HEK293 (cell line): ENCODE data around the gene RHOBTB3.

Experiments
- CTCF ChIA-PET: fragments of 350-600 bp; formaldehyde crosslinking; extraction: SDS; loops from one replicate; lab custom pipeline; 2021; ENCODE audit warnings: antibody characterized with exemption; lab: Yijun Ruan, JAX
- POLR2A ChIA-PET: fragments of 300-600 bp; formaldehyde crosslinking; extraction: SDS; loops from one replicate; lab custom pipeline; 2020; ENCODE audit warnings: antibody characterized with exemption, inconsistent platforms; lab: Yijun Ruan, JAX
- H3K27ac ChIP-seq: fragments of 200-500 bp; sonication (Bioruptor generic); 2 replicates; pipeline ENCODE4 v1.5.1; 2014; ENCODE audit warnings: low read depth, low read length, control low read depth, inconsistent platforms; ENCODE audit errors: extremely low read depth
- H3K36me3 ChIP-seq, 2 experiments: fragments of 200-500 bp in 1 of 2; sonication (Bioruptor generic) in 1 of 2; 1 replicate in 1 of 2; 2 replicates in 1 of 2; pipeline ENCODE4 v1.5.1; 2014 to 2017; ENCODE audit warnings: inconsistent platforms in 2 of 2, low read length in 2 of 2; ENCODE audit not compliant: control insufficient read depth in 2 of 2, insufficient read depth in 1 of 2
- H3K4me1 ChIP-seq: fragments of 200-500 bp; sonication (Bioruptor generic); 2 replicates; pipeline ENCODE4 v1.5.1; 2014; ENCODE audit warnings: mild to moderate bottlenecking, low read length, inconsistent platforms; ENCODE audit not compliant: control insufficient read depth, insufficient read depth
- H3K4me3 ChIP-seq: 2 replicates; pipeline ENCODE4 v1.5.1; 2011; ENCODE audit warnings: low read depth, mild to moderate bottlenecking, control low read depth, low read length, moderate library complexity
- H3K9me3 ChIP-seq: fragments of 200-500 bp; sonication (Bioruptor generic); 2 replicates; pipeline ENCODE4 v1.5.1; 2014; ENCODE audit warnings: low read depth, low read length, inconsistent platforms; ENCODE audit not compliant: control insufficient read depth, insufficient read depth
- BCL11A ChIP-seq: fragments of 450-650 bp; formaldehyde crosslinking; IDR thresholded peaks from 2 replicates; pipeline ENCODE4 v1.5.1; 2016; ENCODE audit warnings: low read depth, missing biosample characterization, missing genetic modification characterization
- GLI2 ChIP-seq: fragments of 450-650 bp; formaldehyde crosslinking; IDR thresholded peaks from 2 replicates; pipeline ENCODE4; 2017; ENCODE audit warnings: missing biosample characterization, missing genetic modification characterization, low read depth, borderline replicate concordance
- KLF1 ChIP-seq: fragments of 450-650 bp; formaldehyde crosslinking; IDR thresholded peaks from 2 replicates; pipeline ENCODE4 v1.5.1; 2016; ENCODE audit warnings: missing biosample characterization, missing genetic modification characterization
- SETDB1 ChIP-seq: IDR thresholded peaks from one replicate; pipeline ENCODE4 v1.6.1; 2017; ENCODE audit warnings: mild to moderate bottlenecking, low read length, moderate library complexity, mixed read lengths; ENCODE audit not compliant: insufficient read length
- TCF7L2 ChIP-seq: IDR thresholded peaks from 2 replicates; pipeline ENCODE4 v1.6.1; 2011; ENCODE audit warnings: low read depth, mild to moderate bottlenecking, inconsistent platforms, low read length, moderate library complexity, borderline replicate concordance
- ZBTB8A ChIP-seq: fragments of 450-650 bp; formaldehyde crosslinking; IDR thresholded peaks from 2 replicates; pipeline ENCODE4 v1.5.1; 2016; ENCODE audit warnings: missing biosample characterization, missing genetic modification characterization
- ZNF157 ChIP-seq: fragments of 450-650 bp; formaldehyde crosslinking; IDR thresholded peaks from 2 replicates; pipeline ENCODE4 v1.5.1; 2016; ENCODE audit warnings: missing biosample characterization, missing genetic modification characterization
- ZNF19 ChIP-seq: fragments of 450-650 bp; formaldehyde crosslinking; IDR thresholded peaks from 2 replicates; pipeline ENCODE4; 2016; ENCODE audit warnings: missing biosample characterization, missing genetic modification characterization, low read depth
- ZNF2 ChIP-seq: fragments of 450-650 bp; formaldehyde crosslinking; IDR thresholded peaks from 2 replicates; pipeline ENCODE4 v1.5.1; 2016; ENCODE audit warnings: missing biosample characterization, missing genetic modification characterization
- ZNF202 ChIP-seq: fragments of 450-650 bp; formaldehyde crosslinking; IDR thresholded peaks from 2 replicates; pipeline ENCODE4 v1.5.1; 2016; ENCODE audit warnings: missing biosample characterization, missing genetic modification characterization, borderline replicate concordance
- ZNF354C ChIP-seq: fragments of 450-650 bp; formaldehyde crosslinking; IDR thresholded peaks from 2 replicates; pipeline ENCODE4 v1.5.1; 2016; ENCODE audit warnings: missing biosample characterization, missing genetic modification characterization, low read depth, borderline replicate concordance
- ZNF561 ChIP-seq: fragments of 450-650 bp; IDR thresholded peaks from 2 replicates; pipeline ENCODE4 v1.5.1; 2018; ENCODE audit warnings: missing biosample characterization, missing genetic modification characterization, borderline replicate concordance
- ZNF624 ChIP-seq: fragments of 450-650 bp; formaldehyde crosslinking; IDR thresholded peaks from 2 replicates; pipeline ENCODE4 v1.5.1; 2017; ENCODE audit warnings: missing biosample characterization, missing genetic modification characterization
- ZNF629 ChIP-seq: fragments of 450-650 bp; formaldehyde crosslinking; IDR thresholded peaks from 2 replicates; pipeline ENCODE4 v1.5.1; 2017; ENCODE audit warnings: missing biosample characterization, missing genetic modification characterization
- ZNF785 ChIP-seq: fragments of 450-650 bp; formaldehyde crosslinking; IDR thresholded peaks from 2 replicates; pipeline ENCODE4 v1.5.1; 2016; ENCODE audit warnings: missing biosample characterization, missing genetic modification characterization
- TF ChIP-seq, protein P1 (sequence below): fragments of 450-650 bp; formaldehyde crosslinking; IDR thresholded peaks from 2 replicates; pipeline ENCODE4 v1.5.1; 2016; ENCODE audit warnings: missing biosample characterization, missing genetic modification characterization, borderline replicate concordance
- TF ChIP-seq, protein P2 (sequence below): fragments of 450-650 bp; IDR thresholded peaks from 2 replicates; pipeline ENCODE4 v1.5.1; 2018; ENCODE audit warnings: missing biosample characterization, mild to moderate bottlenecking, missing genetic modification characterization
- TF ChIP-seq, protein P3 (sequence below): fragments of 450-650 bp; formaldehyde crosslinking; IDR thresholded peaks from 2 replicates; pipeline ENCODE4 v1.5.1; 2016; ENCODE audit warnings: missing biosample characterization, missing genetic modification characterization
- TF ChIP-seq, protein P4 (sequence below): fragments of 450-650 bp; formaldehyde crosslinking; IDR thresholded peaks from 2 replicates; pipeline ENCODE4 v1.5.1; 2016; ENCODE audit warnings: missing biosample characterization, missing genetic modification characterization

RHOBTB3 gene

DNA sequence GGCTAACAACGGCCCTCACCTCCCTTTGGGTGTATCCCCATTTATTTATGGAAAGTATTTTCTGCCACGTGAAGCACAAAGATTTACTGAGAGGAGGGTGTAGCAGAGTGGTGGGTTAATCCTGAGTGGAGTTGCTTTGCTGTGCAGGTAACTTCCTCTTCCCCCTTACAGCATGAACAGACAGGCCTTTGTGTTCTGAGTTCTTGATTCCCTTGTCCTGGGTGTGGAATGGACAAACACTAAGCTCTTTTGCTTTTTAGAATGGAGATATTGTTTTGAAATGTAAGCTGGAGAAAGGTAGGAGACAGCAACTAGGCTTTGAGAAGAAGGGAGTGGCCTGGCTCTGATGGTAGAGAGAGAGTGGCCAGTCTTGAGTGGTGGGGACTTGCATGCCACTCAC, 108.5 kb downstream of the RHOBTB3 start:
- ChIA-PET POLR2A (no interaction called here), CTCF (interaction anchor here (0.5 to 3.6 kb wide), 5 partner anchors 8 to 746 kb away, joined by 3 to 22 read pairs (median 8); no protein-coding TSS in a partner anchor)
- peaks cover 3% of the 10 kb centered on the region for H3K4me1 ChIP-seq
- no peak overlapping the region for H3K4me3 ChIP-seq
- no peaks in the 10 kb centered on the region for H3K9me3 ChIP-seq
- no peak for TF ChIP-seq GLI2 (tag by site-specific recombination)
- no peak for TF ChIP-seq ZNF2 (tag by site-specific recombination)
- no peak for TF ChIP-seq ZNF354C (tag by site-specific recombination)
- no peak for TF ChIP-seq ZNF19 (tag by site-specific recombination)
- TF ChIP-seq, protein P1, sequence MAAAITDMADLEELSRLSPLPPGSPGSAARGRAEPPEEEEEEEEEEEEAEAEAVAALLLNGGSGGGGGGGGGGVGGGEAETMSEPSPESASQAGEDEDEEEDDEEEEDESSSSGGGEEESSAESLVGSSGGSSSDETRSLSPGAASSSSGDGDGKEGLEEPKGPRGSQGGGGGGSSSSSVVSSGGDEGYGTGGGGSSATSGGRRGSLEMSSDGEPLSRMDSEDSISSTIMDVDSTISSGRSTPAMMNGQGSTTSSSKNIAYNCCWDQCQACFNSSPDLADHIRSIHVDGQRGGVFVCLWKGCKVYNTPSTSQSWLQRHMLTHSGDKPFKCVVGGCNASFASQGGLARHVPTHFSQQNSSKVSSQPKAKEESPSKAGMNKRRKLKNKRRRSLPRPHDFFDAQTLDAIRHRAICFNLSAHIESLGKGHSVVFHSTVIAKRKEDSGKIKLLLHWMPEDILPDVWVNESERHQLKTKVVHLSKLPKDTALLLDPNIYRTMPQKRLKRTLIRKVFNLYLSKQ (tag by site-specific recombination): no peak
- no peak for TF ChIP-seq ZNF202 (tag by site-specific recombination)
- TF ChIP-seq, protein P2, sequence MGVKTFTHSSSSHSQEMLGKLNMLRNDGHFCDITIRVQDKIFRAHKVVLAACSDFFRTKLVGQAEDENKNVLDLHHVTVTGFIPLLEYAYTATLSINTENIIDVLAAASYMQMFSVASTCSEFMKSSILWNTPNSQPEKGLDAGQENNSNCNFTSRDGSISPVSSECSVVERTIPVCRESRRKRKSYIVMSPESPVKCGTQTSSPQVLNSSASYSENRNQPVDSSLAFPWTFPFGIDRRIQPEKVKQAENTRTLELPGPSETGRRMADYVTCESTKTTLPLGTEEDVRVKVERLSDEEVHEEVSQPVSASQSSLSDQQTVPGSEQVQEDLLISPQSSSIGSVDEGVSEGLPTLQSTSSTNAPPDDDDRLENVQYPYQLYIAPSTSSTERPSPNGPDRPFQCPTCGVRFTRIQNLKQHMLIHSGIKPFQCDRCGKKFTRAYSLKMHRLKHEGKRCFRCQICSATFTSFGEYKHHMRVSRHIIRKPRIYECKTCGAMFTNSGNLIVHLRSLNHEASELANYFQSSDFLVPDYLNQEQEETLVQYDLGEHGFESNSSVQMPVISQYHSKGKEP (tag by site-specific recombination): no peak
- TF ChIP-seq, protein P3, sequence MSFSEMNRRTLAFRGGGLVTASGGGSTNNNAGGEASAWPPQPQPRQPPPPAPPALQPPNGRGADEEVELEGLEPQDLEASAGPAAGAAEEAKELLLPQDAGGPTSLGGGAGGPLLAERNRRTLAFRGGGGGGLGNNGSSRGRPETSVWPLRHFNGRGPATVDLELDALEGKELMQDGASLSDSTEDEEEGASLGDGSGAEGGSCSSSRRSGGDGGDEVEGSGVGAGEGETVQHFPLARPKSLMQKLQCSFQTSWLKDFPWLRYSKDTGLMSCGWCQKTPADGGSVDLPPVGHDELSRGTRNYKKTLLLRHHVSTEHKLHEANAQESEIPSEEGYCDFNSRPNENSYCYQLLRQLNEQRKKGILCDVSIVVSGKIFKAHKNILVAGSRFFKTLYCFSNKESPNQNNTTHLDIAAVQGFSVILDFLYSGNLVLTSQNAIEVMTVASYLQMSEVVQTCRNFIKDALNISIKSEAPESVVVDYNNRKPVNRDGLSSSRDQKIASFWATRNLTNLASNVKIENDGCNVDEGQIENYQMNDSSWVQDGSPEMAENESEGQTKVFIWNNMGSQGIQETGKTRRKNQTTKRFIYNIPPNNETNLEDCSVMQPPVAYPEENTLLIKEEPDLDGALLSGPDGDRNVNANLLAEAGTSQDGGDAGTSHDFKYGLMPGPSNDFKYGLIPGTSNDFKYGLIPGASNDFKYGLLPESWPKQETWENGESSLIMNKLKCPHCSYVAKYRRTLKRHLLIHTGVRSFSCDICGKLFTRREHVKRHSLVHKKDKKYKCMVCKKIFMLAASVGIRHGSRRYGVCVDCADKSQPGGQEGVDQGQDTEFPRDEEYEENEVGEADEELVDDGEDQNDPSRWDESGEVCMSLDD (tag by site-specific recombination): no peak
- H3K36me3 ChIP-seq: no peaks in the 10 kb centered on the region; a peak in 1 of 3 replicates
- no peak overlapping the region for H3K27ac ChIP-seq

DNA sequence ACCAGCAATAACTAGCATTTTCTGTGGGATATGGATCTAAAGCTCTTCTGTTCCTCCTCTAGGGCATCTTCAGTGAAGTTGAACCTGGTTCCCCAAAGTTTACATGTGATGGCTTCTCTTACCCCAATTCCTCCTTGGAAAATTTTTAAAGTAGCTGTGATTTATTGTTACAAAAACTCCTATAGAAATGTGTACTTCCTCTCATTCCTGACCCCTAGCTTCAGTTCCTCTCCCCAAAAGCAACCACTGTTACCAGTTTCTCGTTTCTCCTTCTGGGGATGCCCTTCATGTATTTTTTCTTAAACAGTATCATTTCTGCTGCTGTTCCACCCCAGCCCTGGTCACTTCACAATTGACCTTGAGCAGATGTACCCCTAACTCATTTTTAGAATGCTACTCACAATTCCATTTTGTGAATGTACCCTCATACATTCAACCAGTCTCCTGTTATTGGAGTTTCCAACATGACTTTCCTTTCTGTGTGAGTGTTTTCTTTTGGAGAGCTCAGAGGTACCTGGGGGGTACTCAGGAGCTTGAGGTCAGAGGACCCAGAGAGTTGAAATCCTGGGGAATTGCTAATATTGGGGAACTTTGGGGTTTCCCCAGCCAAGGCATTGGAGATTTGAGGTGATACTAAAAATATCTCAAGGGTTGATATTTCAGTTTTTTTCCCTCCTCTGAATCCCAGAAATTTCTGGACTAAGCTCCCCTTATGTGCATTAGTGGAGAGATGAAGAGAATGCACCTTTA, 110.0 kb downstream of the RHOBTB3 start:
- CTCF ChIA-PET: interaction anchor here (1.0 to 3.3 kb wide), 3 partner anchors 60 to 196 kb away, joined by 6 to 13 read pairs (median 8); no protein-coding TSS in a partner anchor
- Histone ChIP-seq H3K9me3 (no peaks in the 10 kb centered on the region), H3K4me3 (no peak overlapping the region), H3K27ac (no peak overlapping the region), H3K36me3 (no peaks in the 10 kb centered on the region; a peak in 1 of 3 replicates), H3K4me1 (no peaks in the 10 kb centered on the region)
- TF ChIP-seq ZNF561 (tag by site-specific recombination) (no peak), SETDB1 (no peak), ZNF624 (tag by site-specific recombination) (no peak), ZBTB8A (tag by site-specific recombination) (no peak), ZNF157 (no peak), TCF7L2 (no peak), KLF1 (tag by site-specific recombination) (no peak), BCL11A (tag by site-specific recombination) (no peak), ZNF785 (no peak), ZNF629 (tag by site-specific recombination) (no peak)
- TF ChIP-seq, protein P4, sequence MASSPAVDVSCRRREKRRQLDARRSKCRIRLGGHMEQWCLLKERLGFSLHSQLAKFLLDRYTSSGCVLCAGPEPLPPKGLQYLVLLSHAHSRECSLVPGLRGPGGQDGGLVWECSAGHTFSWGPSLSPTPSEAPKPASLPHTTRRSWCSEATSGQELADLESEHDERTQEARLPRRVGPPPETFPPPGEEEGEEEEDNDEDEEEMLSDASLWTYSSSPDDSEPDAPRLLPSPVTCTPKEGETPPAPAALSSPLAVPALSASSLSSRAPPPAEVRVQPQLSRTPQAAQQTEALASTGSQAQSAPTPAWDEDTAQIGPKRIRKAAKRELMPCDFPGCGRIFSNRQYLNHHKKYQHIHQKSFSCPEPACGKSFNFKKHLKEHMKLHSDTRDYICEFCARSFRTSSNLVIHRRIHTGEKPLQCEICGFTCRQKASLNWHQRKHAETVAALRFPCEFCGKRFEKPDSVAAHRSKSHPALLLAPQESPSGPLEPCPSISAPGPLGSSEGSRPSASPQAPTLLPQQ (tag by site-specific recombination): no peak
- POLR2A ChIA-PET: no interaction called here
